ENCODE results near the gene FREM2. TPM values are rescaled to one million over a fixed set of nuclear protein-coding genes. Genes with fewer than 3 reads are reported as not detected.

The FREM2 gene
- total RNA-seq, 1 experiment from 2014 or later, result 4.7 TPM

DNA sequence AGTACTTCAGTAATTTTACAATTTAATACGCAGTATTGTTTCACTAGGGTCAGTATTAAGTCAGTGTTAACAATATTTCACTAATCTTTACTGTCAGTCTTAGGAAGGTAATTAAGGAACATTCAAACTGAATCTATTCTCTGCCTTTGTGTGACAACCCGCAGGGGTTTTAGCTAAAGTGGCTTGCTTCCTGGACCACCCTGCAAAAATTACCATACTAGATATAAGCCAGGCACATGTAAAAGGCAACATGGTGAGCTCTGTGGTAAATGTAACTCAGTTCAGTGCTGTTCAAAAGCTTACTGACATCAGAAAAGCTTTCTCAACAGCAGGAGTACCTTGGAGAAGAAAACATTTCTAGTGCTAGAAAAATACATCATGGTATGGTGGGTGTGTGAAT, 116.7 kb downstream of the FREM2 start:
- Histone ChIP-seq H3K36me3 (no peaks in the 10 kb centered on the region), H3K27me3 (no peaks in the 10 kb centered on the region), H3K4me1 (no peaks in the 10 kb centered on the region), H3K9me3 (replicated peaks) (no peaks in the 10 kb centered on the region), H3K4me3 (no peak overlapping the region), H3K27ac (no peak overlapping the region)
- no peak for DNase-seq

DNA sequence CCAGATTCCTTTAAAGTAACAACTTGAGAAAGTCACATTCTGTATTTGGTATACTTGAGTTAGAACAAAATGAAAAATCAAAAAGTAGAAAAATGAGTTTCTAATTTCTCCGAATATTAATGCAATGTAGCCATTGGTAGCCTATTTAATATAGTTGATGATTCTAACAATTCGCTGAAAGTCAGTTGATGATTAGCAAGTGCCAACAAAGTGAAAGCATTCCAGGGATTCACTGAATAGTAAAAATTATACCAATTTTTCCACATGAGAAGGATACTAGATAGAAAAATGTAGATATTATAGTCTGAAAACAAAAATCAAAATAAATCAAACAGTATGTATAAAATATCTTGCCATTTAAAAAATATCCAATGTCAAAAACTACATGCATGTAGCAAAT, 117.2 kb downstream of the FREM2 start:
- no peak overlapping the region for H3K27ac ChIP-seq
- H3K27me3 ChIP-seq, result no peaks in the 10 kb centered on the region
- DNase-seq, result no peak
- H3K4me1 ChIP-seq, result no peaks in the 10 kb centered on the region
- H3K9me3 ChIP-seq (replicated peaks), result no peaks in the 10 kb centered on the region; the same call in 1 of the 2 replicates
- no peak overlapping the region for H3K4me3 ChIP-seq
- H3K36me3 ChIP-seq, result no peaks in the 10 kb centered on the region

- Histone ChIP-seq H3K4me3 (no peak overlapping the region), H3K36me3 (no peaks in the 10 kb centered on the region), H3K9me3 (replicated peaks) (no peaks in the 10 kb centered on the region; the same call in 1 of the 2 replicates), H3K27ac (no peak overlapping the region), H3K27me3 (no peaks in the 10 kb centered on the region), H3K4me1 (no peaks in the 10 kb centered on the region)
- DNase-seq, result no peak
Observed at GRCh38 chr13:38804536-38804935, 117.7 kb downstream of the FREM2 start.

DNA sequence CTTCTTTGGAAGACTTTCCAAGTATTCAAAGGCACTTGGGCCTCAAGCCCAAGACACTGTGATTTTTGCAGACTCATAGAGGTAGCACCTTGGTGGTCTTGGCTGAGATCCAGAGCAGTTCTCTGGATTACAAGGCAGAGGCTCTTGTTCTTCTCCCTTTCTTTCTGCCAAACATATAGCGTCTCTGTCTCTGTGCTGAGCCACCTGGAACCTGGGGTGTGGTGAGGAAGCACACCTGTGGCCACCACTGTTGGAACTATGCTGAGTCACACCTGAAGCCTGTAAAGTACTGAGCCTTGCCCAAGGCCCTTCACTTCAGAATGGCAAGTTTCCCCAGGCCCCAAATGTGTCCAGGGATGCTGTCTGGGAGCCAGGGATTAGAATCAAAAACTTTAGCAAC, 127.5 kb downstream of the FREM2 start:
- Histone ChIP-seq H3K4me1 (peaks cover 6% of the 10 kb centered on the region; the same call in 1 of the 2 replicates), H3K27ac (no peak overlapping the region), H3K27me3 (no peaks in the 10 kb centered on the region), H3K36me3 (no peaks in the 10 kb centered on the region), H3K9me3 (replicated peaks) (peaks cover 10% of the 10 kb centered on the region), H3K4me3 (no peak overlapping the region)
- no peak for DNase-seq

- DNase-seq, result peak; percentile 47 to 71
- H3K4me1 ChIP-seq, result peaks cover 22% of the 10 kb centered on the region
- no peak overlapping the region for H3K27ac ChIP-seq
Observed at GRCh38 chr13:38819053-38819452, 132.2 kb downstream of the FREM2 start.

DNA sequence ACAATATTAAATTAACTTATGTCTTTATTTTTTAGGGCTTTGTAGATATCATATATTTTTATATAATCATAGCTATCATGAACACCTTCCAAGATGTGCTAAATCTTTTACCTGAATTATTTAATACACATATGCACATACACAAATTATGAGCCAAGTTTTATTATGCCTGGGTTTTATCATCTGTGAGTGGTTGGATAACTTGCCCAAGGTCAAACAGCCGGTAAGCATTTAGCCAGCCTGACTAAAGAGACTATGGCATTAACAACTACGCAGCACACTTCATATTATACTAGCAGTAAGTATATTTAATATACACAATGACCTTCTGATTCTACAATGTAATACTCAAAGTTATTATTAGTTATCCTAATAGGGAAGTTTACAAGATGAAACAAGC, 132.7 kb downstream of the FREM2 start:
- no peaks in the 10 kb centered on the region for H3K36me3 ChIP-seq
- H3K27me3 ChIP-seq, result no peaks in the 10 kb centered on the region
- H3K27ac ChIP-seq, result no peak overlapping the region
- no peak overlapping the region for H3K4me3 ChIP-seq
- no peak for DNase-seq
- H3K9me3 ChIP-seq (replicated peaks), result no peaks in the 10 kb centered on the region
- H3K4me1 ChIP-seq, result peaks cover 22% of the 10 kb centered on the region

More at GRCh38 chr13:38819053-38819452, 132.2 kb downstream of the FREM2 start:
- no peaks in the 10 kb centered on the region for H3K9me3 ChIP-seq (replicated peaks)
- no peaks in the 10 kb centered on the region for H3K27me3 ChIP-seq
- H3K36me3 ChIP-seq, result no peaks in the 10 kb centered on the region
- no peak overlapping the region for H3K4me3 ChIP-seq

DNA sequence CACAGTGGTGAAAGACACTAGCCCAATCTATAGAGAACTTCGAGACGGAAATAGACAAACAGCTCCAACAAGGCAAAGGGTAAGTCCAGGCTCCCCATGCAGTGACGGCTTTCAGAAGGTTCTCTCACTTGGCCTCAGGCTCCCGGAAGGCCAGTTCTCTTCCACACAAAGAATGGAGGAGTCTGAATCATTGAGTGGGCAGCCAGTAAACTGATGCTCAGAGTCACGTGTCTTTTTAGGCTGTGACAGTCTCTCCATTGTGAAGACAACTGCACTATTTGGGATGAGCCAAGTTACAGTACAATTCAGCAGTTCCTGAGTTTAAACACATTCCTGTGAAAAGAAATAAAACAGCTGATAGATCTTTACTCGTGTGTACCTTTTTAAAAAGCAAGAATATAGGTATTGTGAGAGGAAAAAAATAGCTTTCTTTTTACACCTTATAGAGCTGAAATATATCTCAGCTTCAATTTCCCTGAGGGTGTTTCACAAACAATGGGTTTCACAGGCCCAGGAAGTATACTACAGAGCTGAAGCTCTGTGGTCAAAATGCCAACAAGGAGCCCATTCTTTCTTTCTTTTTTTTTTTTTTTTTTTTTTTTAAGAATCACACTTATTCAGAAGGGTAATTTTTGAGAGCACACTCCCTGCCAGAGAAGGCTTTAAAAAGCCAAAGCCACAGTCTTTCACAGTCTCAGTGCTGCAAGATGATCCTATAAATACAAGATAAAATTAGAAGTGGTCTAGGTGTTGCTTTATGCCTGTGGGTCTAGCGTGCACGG, 135.1 kb downstream of the FREM2 start:
- H3K4me1 ChIP-seq, result peaks cover 34% of the 10 kb centered on the region
- peak overlapping the region; percentile 6; the same call in 1 of the 2 replicates for H3K4me3 ChIP-seq
- peak; percentile 77 to 93 for DNase-seq
- H3K36me3 ChIP-seq, result no peaks in the 10 kb centered on the region
- H3K9me3 ChIP-seq (replicated peaks), result no peaks in the 10 kb centered on the region
- peak overlapping the region; percentile 81 for H3K27ac ChIP-seq
- H3K27me3 ChIP-seq, result no peaks in the 10 kb centered on the region

GRCh38 chr13:38824342-38824741, 137.5 kb downstream of the FREM2 start:
- no peaks in the 10 kb centered on the region for H3K36me3 ChIP-seq
- H3K4me3 ChIP-seq, result no peak overlapping the region
- no peaks in the 10 kb centered on the region for H3K9me3 ChIP-seq (replicated peaks)
- DNase-seq, result no peak
- no peaks in the 10 kb centered on the region for H3K27me3 ChIP-seq
- H3K4me1 ChIP-seq, result peaks cover 32% of the 10 kb centered on the region
- no peak overlapping the region for H3K27ac ChIP-seq

DNA sequence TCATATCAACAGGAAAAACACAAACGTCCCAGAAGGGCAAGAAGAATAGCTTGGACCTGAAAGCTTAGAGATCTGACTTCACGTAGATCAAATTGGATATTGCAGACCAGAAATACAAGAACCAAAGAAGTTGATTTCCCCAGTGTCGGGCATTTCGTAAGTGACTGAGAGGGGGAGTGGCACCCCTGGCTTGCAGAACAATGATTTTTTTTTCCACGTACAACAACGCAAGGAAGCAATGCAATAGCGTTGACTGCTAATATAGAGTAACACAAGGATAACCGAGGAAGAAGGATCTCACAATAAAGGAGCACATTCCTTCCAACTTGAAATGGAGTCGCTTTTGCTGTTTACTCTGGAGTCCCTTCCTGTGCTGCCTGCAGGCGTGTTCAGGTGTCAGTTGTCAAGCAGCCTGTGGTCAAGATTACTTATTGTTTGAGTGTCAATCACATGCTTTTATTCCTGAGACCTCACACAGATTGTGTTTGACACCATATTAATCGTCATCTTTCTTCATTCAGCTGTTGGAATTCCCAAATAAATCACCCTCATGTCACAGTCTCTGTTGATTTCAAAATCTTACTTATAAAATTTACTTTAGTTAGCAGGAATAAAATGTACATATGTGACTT, 139.4 kb downstream of the FREM2 start:
- Histone ChIP-seq H3K4me3 (no peak overlapping the region), H3K36me3 (no peaks in the 10 kb centered on the region), H3K4me1 (peaks cover 44% of the 10 kb centered on the region), H3K27ac (no peak overlapping the region), H3K9me3 (replicated peaks) (no peaks in the 10 kb centered on the region), H3K27me3 (no peaks in the 10 kb centered on the region)
- DNase-seq, result peak; percentile 19 to 48

- H3K9me3 ChIP-seq (replicated peaks), result no peaks in the 10 kb centered on the region
- H3K36me3 ChIP-seq, result no peaks in the 10 kb centered on the region
- peak overlapping the region; percentile 12 for H3K4me3 ChIP-seq
- no peaks in the 10 kb centered on the region for H3K27me3 ChIP-seq
- H3K4me1 ChIP-seq, result peaks cover 31% of the 10 kb centered on the region
- H3K27ac ChIP-seq, result peak overlapping the region; percentile 26
- peak; percentile 85 to 94 for DNase-seq
Observed at GRCh38 chr13:38830442-38831045, 143.7 kb downstream of the FREM2 start.

DNA sequence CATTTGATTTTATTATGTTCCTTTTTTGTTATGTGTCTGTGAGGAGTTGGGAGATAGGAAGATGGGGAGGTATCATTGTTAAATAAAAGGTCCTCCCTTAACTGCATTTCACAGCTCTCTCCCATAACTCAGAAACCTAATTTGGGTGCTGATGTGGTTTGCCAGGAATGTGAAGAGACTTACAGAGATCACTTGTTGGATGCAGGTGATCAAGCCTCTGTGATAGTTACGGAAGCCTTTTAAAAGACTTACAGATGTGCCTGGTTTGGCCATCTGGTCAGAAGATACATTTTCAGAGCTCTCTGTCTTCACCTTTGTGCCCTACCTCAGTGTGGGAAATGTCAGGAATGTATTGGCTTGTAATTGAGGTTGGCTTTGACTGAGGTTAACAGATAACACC, 157.7 kb downstream of the FREM2 start:
- Histone ChIP-seq H3K36me3 (no peaks in the 10 kb centered on the region), H3K4me1 (no peaks in the 10 kb centered on the region), H3K27me3 (no peaks in the 10 kb centered on the region), H3K9me3 (replicated peaks) (no peaks in the 10 kb centered on the region), H3K27ac (no peak overlapping the region), H3K4me3 (no peak overlapping the region)
- DNase-seq, result no peak

GRCh38 chr13:38848360-38848759, 161.5 kb downstream of the FREM2 start:
- H3K9me3 ChIP-seq (replicated peaks), result no peaks in the 10 kb centered on the region
- no peak for DNase-seq
- no peak overlapping the region for H3K27ac ChIP-seq
- no peaks in the 10 kb centered on the region for H3K4me1 ChIP-seq
- H3K36me3 ChIP-seq, result no peaks in the 10 kb centered on the region
- H3K4me3 ChIP-seq, result no peak overlapping the region
- H3K27me3 ChIP-seq, result no peaks in the 10 kb centered on the region

DNA sequence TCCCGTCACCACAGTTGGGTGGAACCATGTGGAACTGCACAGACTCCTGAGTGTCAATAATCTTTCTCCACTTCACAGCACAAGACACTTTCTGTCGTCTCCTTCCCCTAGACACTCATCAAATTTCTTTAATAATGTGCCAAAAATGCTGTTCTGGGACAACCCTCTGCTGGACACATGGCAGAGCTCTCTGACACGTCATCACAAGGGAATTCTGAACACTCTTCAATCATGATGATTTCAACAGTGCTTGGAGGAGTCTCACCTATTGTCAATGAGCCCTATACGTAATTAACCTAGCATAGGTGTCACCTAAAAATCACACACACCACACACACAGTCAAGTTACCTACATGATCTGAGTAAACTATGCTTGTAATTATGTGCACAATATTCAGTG, 162.4 kb downstream of the FREM2 start:
- no peaks in the 10 kb centered on the region for H3K36me3 ChIP-seq
- H3K27me3 ChIP-seq, result no peaks in the 10 kb centered on the region
- no peak overlapping the region for H3K27ac ChIP-seq
- DNase-seq, result no peak
- no peaks in the 10 kb centered on the region for H3K4me1 ChIP-seq
- no peaks in the 10 kb centered on the region for H3K9me3 ChIP-seq (replicated peaks)
- no peak overlapping the region for H3K4me3 ChIP-seq

DNA sequence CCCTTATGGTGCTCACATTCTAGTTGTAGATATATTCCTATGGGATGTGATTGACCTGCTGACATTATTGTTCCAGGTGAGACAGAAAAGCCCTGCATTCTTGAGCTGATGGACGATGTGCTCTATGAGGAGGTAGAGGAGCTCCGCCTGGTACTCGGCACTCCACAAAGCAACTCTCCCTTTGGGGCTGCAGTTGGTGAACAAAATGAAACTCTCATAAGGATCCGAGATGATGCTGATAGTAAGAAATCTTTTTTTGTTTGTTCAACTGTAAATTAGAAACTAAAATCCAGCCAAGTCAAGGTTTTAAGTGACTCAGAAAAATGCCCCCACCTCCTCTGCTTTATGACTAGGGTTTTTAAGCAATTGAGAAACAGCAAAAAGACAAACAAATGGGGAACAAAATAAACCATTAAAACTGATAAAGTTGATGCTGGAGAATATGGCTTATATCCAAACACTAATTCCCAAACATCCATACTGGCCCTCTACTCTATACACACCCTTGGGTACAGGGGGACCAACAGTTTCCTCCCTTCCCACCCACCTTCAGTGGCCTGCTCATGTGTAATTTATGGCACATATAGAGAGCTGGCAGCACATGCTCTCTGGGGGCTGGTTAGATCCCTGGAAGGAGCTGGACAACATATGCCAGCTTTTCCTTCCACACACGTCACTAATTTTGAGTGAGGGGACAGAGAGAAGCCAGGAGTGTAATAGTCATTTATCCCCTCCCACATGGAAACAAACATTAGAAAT, 164.2 kb downstream of the FREM2 start:
- no peak overlapping the region for H3K4me3 ChIP-seq
- no peaks in the 10 kb centered on the region for H3K27me3 ChIP-seq
- H3K4me1 ChIP-seq, result no peaks in the 10 kb centered on the region
- no peak for DNase-seq
- H3K36me3 ChIP-seq, result no peaks in the 10 kb centered on the region
- H3K27ac ChIP-seq, result no peak overlapping the region
- H3K9me3 ChIP-seq (replicated peaks), result no peaks in the 10 kb centered on the region

GRCh38 chr13:38854226-38854625, 167.3 kb downstream of the FREM2 start:
- no peak for DNase-seq
- Histone ChIP-seq H3K4me3 (no peak overlapping the region), H3K36me3 (no peaks in the 10 kb centered on the region), H3K9me3 (replicated peaks) (no peaks in the 10 kb centered on the region), H3K4me1 (no peaks in the 10 kb centered on the region), H3K27me3 (no peaks in the 10 kb centered on the region), H3K27ac (no peak overlapping the region)
